ENCODE measurements around the gene SLC25A34.

DNA sequence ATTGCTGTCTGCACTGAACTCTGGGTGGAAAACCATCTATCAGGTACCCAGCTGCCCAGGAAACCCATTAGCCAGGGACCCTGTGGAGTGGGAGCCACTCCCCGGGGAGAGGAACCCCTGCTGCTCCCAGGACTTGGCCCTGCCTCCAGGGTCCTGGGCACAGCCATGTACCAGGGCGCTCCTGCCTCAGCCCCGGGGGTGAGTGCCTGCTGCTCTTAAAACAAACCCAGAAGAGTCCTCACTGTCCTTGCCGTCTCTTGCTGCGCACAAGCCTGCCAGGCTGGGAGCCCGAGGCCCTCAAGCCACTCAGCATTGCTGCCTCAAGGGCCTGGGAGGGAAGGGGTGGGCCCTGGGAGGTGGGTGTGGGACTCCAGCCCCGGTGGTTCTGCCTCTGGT lies 3.4 kb upstream of the SLC25A34 start:
- TF ChIP-seq, protein P1, sequence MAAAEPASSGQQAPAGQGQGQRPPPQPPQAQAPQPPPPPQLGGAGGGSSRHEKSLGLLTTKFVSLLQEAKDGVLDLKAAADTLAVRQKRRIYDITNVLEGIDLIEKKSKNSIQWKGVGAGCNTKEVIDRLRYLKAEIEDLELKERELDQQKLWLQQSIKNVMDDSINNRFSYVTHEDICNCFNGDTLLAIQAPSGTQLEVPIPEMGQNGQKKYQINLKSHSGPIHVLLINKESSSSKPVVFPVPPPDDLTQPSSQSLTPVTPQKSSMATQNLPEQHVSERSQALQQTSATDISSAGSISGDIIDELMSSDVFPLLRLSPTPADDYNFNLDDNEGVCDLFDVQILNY (CRISPR knock-in tag; IDR thresholded peaks at IDR 0.05) = no peak
- TF ChIP-seq MAX (CRISPR knock-in tag; IDR thresholded peaks at IDR 0.05) (no peak), JUN (CRISPR knock-in tag; IDR thresholded peaks at IDR 0.05) (no peak), ATF1 (CRISPR knock-in tag; IDR thresholded peaks at IDR 0.05) (no peak), NR2C2 (CRISPR knock-in tag; IDR thresholded peaks at IDR 0.05) (no peak), CREB1 (CRISPR knock-in tag; IDR thresholded peaks at IDR 0.05) (no peak), AR (CRISPR knock-in tag; IDR thresholded peaks at IDR 0.05) (no peak)
- TF ChIP-seq, protein P2, sequence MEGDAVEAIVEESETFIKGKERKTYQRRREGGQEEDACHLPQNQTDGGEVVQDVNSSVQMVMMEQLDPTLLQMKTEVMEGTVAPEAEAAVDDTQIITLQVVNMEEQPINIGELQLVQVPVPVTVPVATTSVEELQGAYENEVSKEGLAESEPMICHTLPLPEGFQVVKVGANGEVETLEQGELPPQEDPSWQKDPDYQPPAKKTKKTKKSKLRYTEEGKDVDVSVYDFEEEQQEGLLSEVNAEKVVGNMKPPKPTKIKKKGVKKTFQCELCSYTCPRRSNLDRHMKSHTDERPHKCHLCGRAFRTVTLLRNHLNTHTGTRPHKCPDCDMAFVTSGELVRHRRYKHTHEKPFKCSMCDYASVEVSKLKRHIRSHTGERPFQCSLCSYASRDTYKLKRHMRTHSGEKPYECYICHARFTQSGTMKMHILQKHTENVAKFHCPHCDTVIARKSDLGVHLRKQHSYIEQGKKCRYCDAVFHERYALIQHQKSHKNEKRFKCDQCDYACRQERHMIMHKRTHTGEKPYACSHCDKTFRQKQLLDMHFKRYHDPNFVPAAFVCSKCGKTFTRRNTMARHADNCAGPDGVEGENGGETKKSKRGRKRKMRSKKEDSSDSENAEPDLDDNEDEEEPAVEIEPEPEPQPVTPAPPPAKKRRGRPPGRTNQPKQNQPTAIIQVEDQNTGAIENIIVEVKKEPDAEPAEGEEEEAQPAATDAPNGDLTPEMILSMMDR (IDR thresholded peaks at IDR 0.05) = no peak
- TF ChIP-seq, protein P3, sequence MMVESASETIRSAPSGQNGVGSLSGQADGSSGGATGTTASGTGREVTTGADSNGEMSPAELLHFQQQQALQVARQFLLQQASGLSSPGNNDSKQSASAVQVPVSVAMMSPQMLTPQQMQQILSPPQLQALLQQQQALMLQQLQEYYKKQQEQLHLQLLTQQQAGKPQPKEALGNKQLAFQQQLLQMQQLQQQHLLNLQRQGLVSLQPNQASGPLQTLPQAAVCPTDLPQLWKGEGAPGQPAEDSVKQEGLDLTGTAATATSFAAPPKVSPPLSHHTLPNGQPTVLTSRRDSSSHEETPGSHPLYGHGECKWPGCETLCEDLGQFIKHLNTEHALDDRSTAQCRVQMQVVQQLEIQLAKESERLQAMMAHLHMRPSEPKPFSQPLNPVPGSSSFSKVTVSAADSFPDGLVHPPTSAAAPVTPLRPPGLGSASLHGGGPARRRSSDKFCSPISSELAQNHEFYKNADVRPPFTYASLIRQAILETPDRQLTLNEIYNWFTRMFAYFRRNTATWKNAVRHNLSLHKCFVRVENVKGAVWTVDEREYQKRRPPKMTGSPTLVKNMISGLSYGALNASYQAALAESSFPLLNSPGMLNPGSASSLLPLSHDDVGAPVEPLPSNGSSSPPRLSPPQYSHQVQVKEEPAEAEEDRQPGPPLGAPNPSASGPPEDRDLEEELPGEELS (CRISPR knock-in tag; IDR thresholded peaks at IDR 0.05) = no peak
- TF ChIP-seq, protein P4, sequence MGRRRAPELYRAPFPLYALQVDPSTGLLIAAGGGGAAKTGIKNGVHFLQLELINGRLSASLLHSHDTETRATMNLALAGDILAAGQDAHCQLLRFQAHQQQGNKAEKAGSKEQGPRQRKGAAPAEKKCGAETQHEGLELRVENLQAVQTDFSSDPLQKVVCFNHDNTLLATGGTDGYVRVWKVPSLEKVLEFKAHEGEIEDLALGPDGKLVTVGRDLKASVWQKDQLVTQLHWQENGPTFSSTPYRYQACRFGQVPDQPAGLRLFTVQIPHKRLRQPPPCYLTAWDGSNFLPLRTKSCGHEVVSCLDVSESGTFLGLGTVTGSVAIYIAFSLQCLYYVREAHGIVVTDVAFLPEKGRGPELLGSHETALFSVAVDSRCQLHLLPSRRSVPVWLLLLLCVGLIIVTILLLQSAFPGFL (CRISPR knock-in tag; IDR thresholded peaks at IDR 0.05; ENCODE audit: borderline replicate concordance) = no peak

Measured in WTC11 (cell line).